Measurements from ENCODE around the gene BAHCC1. TPM values are rescaled to one million over a fixed set of nuclear protein-coding genes. Genes with fewer than 3 reads are reported as not detected.

BAHCC1 gene
- total and polyA plus RNA-seq, 10 of the 15 experiments (the other 5 are each of a cell fraction or from before 2014, with no cell fraction given) = 0.03 to 0.14 (median 0.11) TPM; not detected in 6

DNA sequence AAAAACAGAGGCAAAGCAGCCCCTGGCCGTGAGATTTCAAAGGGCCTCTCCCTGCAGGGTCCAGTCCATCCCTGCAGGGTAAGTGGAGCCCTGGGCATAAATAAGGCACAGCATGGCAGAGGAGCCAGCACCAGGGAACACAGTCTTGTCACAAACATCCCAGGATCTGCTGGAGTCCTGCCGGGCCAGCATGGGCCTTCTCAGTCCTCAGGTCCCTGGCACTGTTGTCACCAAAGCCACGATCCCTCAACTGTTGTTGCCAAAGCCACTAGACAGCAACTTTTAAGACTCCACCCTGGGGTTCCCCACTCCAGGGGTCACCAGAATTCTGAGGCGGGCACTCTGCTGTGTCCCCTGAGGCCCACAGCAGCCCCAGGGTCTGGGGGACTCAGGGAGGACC lies 47.8 kb upstream of the BAHCC1 start:
- peaks cover 21% of the 10 kb centered on the region for H3K79me2 ChIP-seq (ENCODE audit: control insufficient read depth, insufficient read depth, low read length)
- DNase-seq (ENCODE audit: low read depth, low spot score) (no peak), FAIRE-seq (no peak), ATAC-seq (no peak)
- 37% methylated on average over 4 of the region's 4 CpGs for WGBS (ENCODE audit: insufficient coverage, insufficient replicate concordance, low lambda C conversion rate, missing lambda C conversion rate)
- POLR2A ChIA-PET = no interaction called here
- H3K36me3 ChIP-seq (ENCODE audit: control insufficient read depth in 2 of 2, insufficient read depth in 2 of 2, low read length in 1 of 2) = no peaks in the 10 kb centered on the region
- no peak overlapping the region for H3K9ac ChIP-seq (ENCODE audit: control insufficient read depth, insufficient read depth, low read length)
- in situ Hi-C loops (cut with MboI) = no loop called here
- H3K4me3 ChIP-seq = no peak overlapping the region
- SMC1A ChIA-PET (ENCODE audit: uncharacterized antibody, unreplicated experiment) = no interaction called here
- TF ChIP-seq, protein P1, sequence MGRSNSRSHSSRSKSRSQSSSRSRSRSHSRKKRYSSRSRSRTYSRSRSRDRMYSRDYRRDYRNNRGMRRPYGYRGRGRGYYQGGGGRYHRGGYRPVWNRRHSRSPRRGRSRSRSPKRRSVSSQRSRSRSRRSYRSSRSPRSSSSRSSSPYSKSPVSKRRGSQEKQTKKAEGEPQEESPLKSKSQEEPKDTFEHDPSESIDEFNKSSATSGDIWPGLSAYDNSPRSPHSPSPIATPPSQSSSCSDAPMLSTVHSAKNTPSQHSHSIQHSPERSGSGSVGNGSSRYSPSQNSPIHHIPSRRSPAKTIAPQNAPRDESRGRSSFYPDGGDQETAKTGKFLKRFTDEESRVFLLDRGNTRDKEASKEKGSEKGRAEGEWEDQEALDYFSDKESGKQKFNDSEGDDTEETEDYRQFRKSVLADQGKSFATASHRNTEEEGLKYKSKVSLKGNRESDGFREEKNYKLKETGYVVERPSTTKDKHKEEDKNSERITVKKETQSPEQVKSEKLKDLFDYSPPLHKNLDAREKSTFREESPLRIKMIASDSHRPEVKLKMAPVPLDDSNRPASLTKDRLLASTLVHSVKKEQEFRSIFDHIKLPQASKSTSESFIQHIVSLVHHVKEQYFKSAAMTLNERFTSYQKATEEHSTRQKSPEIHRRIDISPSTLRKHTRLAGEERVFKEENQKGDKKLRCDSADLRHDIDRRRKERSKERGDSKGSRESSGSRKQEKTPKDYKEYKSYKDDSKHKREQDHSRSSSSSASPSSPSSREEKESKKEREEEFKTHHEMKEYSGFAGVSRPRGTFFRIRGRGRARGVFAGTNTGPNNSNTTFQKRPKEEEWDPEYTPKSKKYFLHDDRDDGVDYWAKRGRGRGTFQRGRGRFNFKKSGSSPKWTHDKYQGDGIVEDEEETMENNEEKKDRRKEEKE (IDR thresholded peaks at IDR 0.05) = no peak
- TF ChIP-seq NBN (IDR thresholded peaks at IDR 0.05) = no peak
- TF ChIP-seq IKZF2 (IDR thresholded peaks at IDR 0.05) = no peak
- no peak for TF ChIP-seq EED (IDR thresholded peaks at IDR 0.05; ENCODE audit: low read depth)
- H3K9me3 ChIP-seq (replicated peaks; ENCODE audit: control insufficient read depth, insufficient read depth, low read length) = no peaks in the 10 kb centered on the region; the same call in 2 of the 3 replicates
- H4K20me1 ChIP-seq (ENCODE audit: control insufficient read depth, insufficient read depth) = no peaks in the 10 kb centered on the region
- no TSS peak for BruUV-seq (replicated peaks)
- no peak overlapping the region for H3K4me2 ChIP-seq (ENCODE audit: control insufficient read depth, insufficient read depth)
- H3K27ac ChIP-seq (ENCODE audit: control insufficient read depth, insufficient read depth) = no peak overlapping the region
- RAD21 ChIA-PET (ENCODE audit: unreplicated experiment) = no interaction called here
- H2AFZ ChIP-seq (ENCODE audit: control insufficient read depth, low read depth, low read length) = no peak overlapping the region
- CTCF ChIA-PET = no interaction called here
- intact Hi-C loops (cut with micrococcal nuclease; ENCODE audit: unreplicated experiment) = no loop called here
- H3K27me3 ChIP-seq (replicated peaks in 1 of 2; ENCODE audit: control insufficient read depth in 2 of 2, insufficient read depth in 2 of 2, low read length in 1 of 2) = no peaks in the 10 kb centered on the region
- no peaks in the 10 kb centered on the region for H3K4me1 ChIP-seq (ENCODE audit: control insufficient read depth, insufficient read depth, low read length)
